Measurements from ENCODE around the gene IGIP.
"Not testable (repeated sequence)": the region's sequence is repeated elsewhere in the genome, so short reads cannot be mapped to it uniquely, and the experiment has no call there.

Gene IGIP

GRCh38 chr5:140151144-140152021 lies 25.6 kb downstream of the IGIP start:
- Histone ChIP-seq H3K36me3 (ENCODE audit: control insufficient read depth in 2 of 2, insufficient read depth in 2 of 2, low read length in 2 of 2) (no peaks in the 10 kb centered on the region), H3K9me3 (ENCODE audit: control insufficient read depth in 2 of 2, low read length in 2 of 2) (no peaks in the 10 kb centered on the region), H3K4me3 (ENCODE audit: low read length in 2 of 2) (no peak overlapping the region), H3K27ac (ENCODE audit: low read length) (no peak overlapping the region), H3K9ac (ENCODE audit: low read length in 2 of 2) (no peak overlapping the region), H3K4me1 (ENCODE audit: control insufficient read depth, insufficient read depth, low read length) (peaks cover 8% of the 10 kb centered on the region), H3K27me3 (ENCODE audit: control insufficient read depth in 1 of 2, insufficient read depth in 2 of 2, low read length in 2 of 2) (no peaks in the 10 kb centered on the region)

GRCh38 chr5:140152022-140152999 lies 26.6 kb downstream of the IGIP start:
- no peaks in the 10 kb centered on the region for H3K27me3 ChIP-seq (ENCODE audit: control insufficient read depth in 1 of 2, insufficient read depth in 2 of 2, low read length in 2 of 2)
- no peaks in the 10 kb centered on the region for H3K36me3 ChIP-seq (ENCODE audit: control insufficient read depth in 2 of 2, insufficient read depth in 2 of 2, low read length in 2 of 2)
- no peaks in the 10 kb centered on the region for H3K9me3 ChIP-seq (ENCODE audit: control insufficient read depth in 2 of 2, low read length in 2 of 2)
- no peak overlapping the region for H3K9ac ChIP-seq (ENCODE audit: low read length in 2 of 2)
- no peak overlapping the region for H3K27ac ChIP-seq (ENCODE audit: low read length)
- peaks cover 13% of the 10 kb centered on the region for H3K4me1 ChIP-seq (ENCODE audit: control insufficient read depth, insufficient read depth, low read length)
- no peak overlapping the region for H3K4me3 ChIP-seq (ENCODE audit: low read length in 2 of 2)

- H3K27ac ChIP-seq (ENCODE audit: low read length) = no peak overlapping the region
- no peaks in the 10 kb centered on the region for H3K27me3 ChIP-seq (ENCODE audit: control insufficient read depth in 1 of 2, insufficient read depth in 2 of 2, low read length in 2 of 2)
- no peaks in the 10 kb centered on the region for H3K36me3 ChIP-seq (ENCODE audit: control insufficient read depth in 2 of 2, insufficient read depth in 2 of 2, low read length in 2 of 2)
- no peak overlapping the region for H3K9ac ChIP-seq (ENCODE audit: low read length in 2 of 2)
- H3K9me3 ChIP-seq (ENCODE audit: control insufficient read depth in 2 of 2, low read length in 2 of 2) = no peaks in the 10 kb centered on the region
- peaks cover 16% of the 10 kb centered on the region for H3K4me1 ChIP-seq (ENCODE audit: control insufficient read depth, insufficient read depth, low read length)
- H3K4me3 ChIP-seq (ENCODE audit: low read length in 2 of 2) = no peak overlapping the region
Observed at GRCh38 chr5:140153255-140153654, 27.5 kb downstream of the IGIP start.

GRCh38 chr5:140153905-140154304 lies 28.2 kb downstream of the IGIP start:
- peak overlapping the region in 1 of 2 donors; percentile 13 for H3K9ac ChIP-seq (ENCODE audit: low read length in 2 of 2)
- no peaks in the 10 kb centered on the region for H3K36me3 ChIP-seq (ENCODE audit: control insufficient read depth in 2 of 2, insufficient read depth in 2 of 2, low read length in 2 of 2)
- H3K4me3 ChIP-seq (ENCODE audit: low read length in 2 of 2) = no peak overlapping the region
- H3K9me3 ChIP-seq (ENCODE audit: control insufficient read depth in 2 of 2, low read length in 2 of 2) = no peaks in the 10 kb centered on the region
- no peaks in the 10 kb centered on the region for H3K27me3 ChIP-seq (ENCODE audit: control insufficient read depth in 1 of 2, insufficient read depth in 2 of 2, low read length in 2 of 2)
- H3K4me1 ChIP-seq (ENCODE audit: control insufficient read depth, insufficient read depth, low read length) = peaks cover 16% of the 10 kb centered on the region
- no peak overlapping the region for H3K27ac ChIP-seq (ENCODE audit: low read length)

GRCh38 chr5:140154710-140155381 lies 29.1 kb downstream of the IGIP start:
- not testable (repeated sequence) for H3K4me3 ChIP-seq (ENCODE audit: low read length in 2 of 2); H3K27ac ChIP-seq (ENCODE audit: low read length); H3K9me3 ChIP-seq (ENCODE audit: control insufficient read depth in 2 of 2, low read length in 2 of 2); H3K9ac ChIP-seq (ENCODE audit: low read length in 2 of 2); H3K36me3 ChIP-seq (ENCODE audit: control insufficient read depth in 2 of 2, insufficient read depth in 2 of 2, low read length in 2 of 2); H3K27me3 ChIP-seq (ENCODE audit: control insufficient read depth in 1 of 2, insufficient read depth in 2 of 2, low read length in 2 of 2)
- H3K4me1 ChIP-seq (ENCODE audit: control insufficient read depth, insufficient read depth, low read length) = peaks cover 16% of the 10 kb centered on the region

GRCh38 chr5:140157032-140157781 lies 31.5 kb downstream of the IGIP start:
- Histone ChIP-seq H3K9me3 (ENCODE audit: control insufficient read depth in 2 of 2, low read length in 2 of 2) (no peaks in the 10 kb centered on the region), H3K27ac (ENCODE audit: low read length) (no peak overlapping the region), H3K4me1 (ENCODE audit: control insufficient read depth, insufficient read depth, low read length) (peaks cover 16% of the 10 kb centered on the region), H3K36me3 (ENCODE audit: control insufficient read depth in 2 of 2, insufficient read depth in 2 of 2, low read length in 2 of 2) (no peaks in the 10 kb centered on the region), H3K4me3 (ENCODE audit: low read length in 2 of 2) (peak overlapping the region; percentile 40 to 58), H3K27me3 (ENCODE audit: control insufficient read depth in 1 of 2, insufficient read depth in 2 of 2, low read length in 2 of 2) (no peaks in the 10 kb centered on the region), H3K9ac (ENCODE audit: low read length in 2 of 2) (peak overlapping the region; percentile 12 to 58)

- Histone ChIP-seq H3K27ac (ENCODE audit: low read length) (no peak overlapping the region), H3K27me3 (ENCODE audit: control insufficient read depth in 1 of 2, insufficient read depth in 2 of 2, low read length in 2 of 2) (no peaks in the 10 kb centered on the region), H3K9ac (ENCODE audit: low read length in 2 of 2) (no peak overlapping the region)
Observed at GRCh38 chr5:140159014-140159927, 33.5 kb downstream of the IGIP start.

GRCh38 chr5:140162275-140162674 lies 36.5 kb downstream of the IGIP start:
- Histone ChIP-seq H3K36me3 (ENCODE audit: control insufficient read depth in 2 of 2, insufficient read depth in 2 of 2, low read length in 2 of 2) (peaks cover 0 to under 1% of the 10 kb centered on the region in 2 donors), H3K9me3 (ENCODE audit: control insufficient read depth in 2 of 2, low read length in 2 of 2) (no peaks in the 10 kb centered on the region), H3K9ac (ENCODE audit: low read length in 2 of 2) (no peak overlapping the region), H3K27ac (ENCODE audit: low read length) (no peak overlapping the region), H3K27me3 (ENCODE audit: control insufficient read depth in 1 of 2, insufficient read depth in 2 of 2, low read length in 2 of 2) (no peaks in the 10 kb centered on the region), H3K4me3 (ENCODE audit: low read length in 2 of 2) (no peak overlapping the region), H3K4me1 (ENCODE audit: control insufficient read depth, insufficient read depth, low read length) (peaks cover 3% of the 10 kb centered on the region)

More at GRCh38 chr5:140159014-140159927, 33.5 kb downstream of the IGIP start:
- no peaks in the 10 kb centered on the region for H3K36me3 ChIP-seq (ENCODE audit: control insufficient read depth in 2 of 2, insufficient read depth in 2 of 2, low read length in 2 of 2)
- H3K4me1 ChIP-seq (ENCODE audit: control insufficient read depth, insufficient read depth, low read length) = peaks cover 12% of the 10 kb centered on the region
- H3K4me3 ChIP-seq (ENCODE audit: low read length in 2 of 2) = no peak overlapping the region
- H3K9me3 ChIP-seq (ENCODE audit: control insufficient read depth in 2 of 2, low read length in 2 of 2) = no peaks in the 10 kb centered on the region

- Histone ChIP-seq H3K27ac (ENCODE audit: low read length) (no peak overlapping the region), H3K27me3 (ENCODE audit: control insufficient read depth in 1 of 2, insufficient read depth in 2 of 2, low read length in 2 of 2) (no peaks in the 10 kb centered on the region), H3K4me1 (ENCODE audit: control insufficient read depth, insufficient read depth, low read length) (no peaks in the 10 kb centered on the region), H3K4me3 (ENCODE audit: low read length in 2 of 2) (no peak overlapping the region), H3K9ac (ENCODE audit: low read length in 2 of 2) (no peak overlapping the region), H3K36me3 (ENCODE audit: control insufficient read depth in 2 of 2, insufficient read depth in 2 of 2, low read length in 2 of 2) (peaks cover 0 to 4% of the 10 kb centered on the region in 2 donors), H3K9me3 (ENCODE audit: control insufficient read depth in 2 of 2, low read length in 2 of 2) (no peaks in the 10 kb centered on the region)
Observed at GRCh38 chr5:140162781-140163180, 37.0 kb downstream of the IGIP start.

All from stomach smooth muscle (tissue), 2 donors.